Upper lobe of right lung (tissue), 1 donor: ENCODE results near the gene KATNAL1. TPM values are rescaled to one million over a fixed set of nuclear protein-coding genes. Genes with fewer than 3 reads are reported as not detected.
"Not testable (repeated sequence)": the region's sequence is repeated elsewhere in the genome, so short reads cannot be mapped to it uniquely, and the experiment has no call there.

Source experiments
- ATAC-seq: fragments of 200-7000 bp; cut with Tn5 transposase; one replicate; pipeline ENCODE4 v1.9.1; 2020; ENCODE audit warnings: mild to moderate bottlenecking, moderate library complexity
- DNase-seq: peaks from one replicate; pipeline ENCODE4 v3.0.0-alpha.2; 2020
- H3K27ac ChIP-seq: fragments of 200-600 bp; one replicate; pipeline ENCODE4 v1.8.0; 2022
- H3K27me3 ChIP-seq: fragments of 200-600 bp; one replicate; pipeline ENCODE4 v1.8.0; 2022; ENCODE audit warnings: mild to moderate bottlenecking
- H3K36me3 ChIP-seq: fragments of 200-600 bp; one replicate; pipeline ENCODE4 v1.8.0; 2022
- H3K4me1 ChIP-seq: fragments of 200-600 bp; one replicate; pipeline ENCODE4 v1.8.0; 2022
- H3K4me3 ChIP-seq: fragments of 200-600 bp; one replicate; pipeline ENCODE4 v1.8.0; 2022; ENCODE audit warnings: mild to moderate bottlenecking
- H3K9me3 ChIP-seq: fragments of 200-600 bp; one replicate; pipeline ENCODE4 v1.8.0; 2022
- intact Hi-C: fragments of 100-400 bp; cut with DNase I; formaldehyde crosslinking; loops from one replicate; pipeline ENCODE4 v1.11.0; 2022
- total RNA-seq: library from RNA; stranded (reverse); fragmentation: NEBNext Ultra II Directional; extraction: Animal tissue kit (Norgen Biotek cat#: 25700); gene quantifications from one replicate; pipeline ENCODE4 v1.2.1, GENCODE V29; 2021
- TF ChIP-seq, protein P1 (sequence below): fragments of 200-600 bp; IDR thresholded peaks from one replicate; pipeline ENCODE4 v1.8.0; 2022; ENCODE audit warnings: antibody characterized with exemption
- donor health status: DM: no; HTN: yes; CAD: no; lungs with severe emphysema.

The KATNAL1 gene
- total RNA-seq, 1 donor from 2014 or later = 17.5 TPM

DNA sequence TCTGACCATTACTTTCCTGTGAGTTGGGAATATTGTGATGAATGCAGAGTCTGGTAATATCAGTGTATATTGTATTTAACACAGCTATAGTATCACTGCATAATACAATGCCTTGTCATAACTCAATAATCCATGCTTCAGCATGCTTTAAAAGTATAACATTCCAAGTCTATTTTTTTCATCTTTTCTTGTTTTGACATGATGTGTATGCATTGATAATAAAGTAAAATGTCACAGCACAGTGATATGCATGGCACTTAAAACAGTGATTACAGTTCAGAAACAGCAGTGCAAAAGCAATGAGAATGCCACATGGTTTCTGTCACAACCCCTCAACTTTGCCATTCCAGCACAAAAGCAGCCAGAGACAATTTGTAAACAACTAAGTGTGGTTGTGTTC, 17.8 kb downstream of the KATNAL1 start:
- H3K27me3 ChIP-seq = no peaks in the 10 kb centered on the region
- H3K4me1 ChIP-seq = peaks cover 10% of the 10 kb centered on the region
- no peaks in the 10 kb centered on the region for H3K9me3 ChIP-seq
- no peak overlapping the region for H3K4me3 ChIP-seq
- no peaks in the 10 kb centered on the region for H3K36me3 ChIP-seq
- no peak overlapping the region for H3K27ac ChIP-seq
- no peak for DNase-seq
- intact Hi-C loops = no loop called here
- ATAC-seq = no peak
- TF ChIP-seq, protein P1, sequence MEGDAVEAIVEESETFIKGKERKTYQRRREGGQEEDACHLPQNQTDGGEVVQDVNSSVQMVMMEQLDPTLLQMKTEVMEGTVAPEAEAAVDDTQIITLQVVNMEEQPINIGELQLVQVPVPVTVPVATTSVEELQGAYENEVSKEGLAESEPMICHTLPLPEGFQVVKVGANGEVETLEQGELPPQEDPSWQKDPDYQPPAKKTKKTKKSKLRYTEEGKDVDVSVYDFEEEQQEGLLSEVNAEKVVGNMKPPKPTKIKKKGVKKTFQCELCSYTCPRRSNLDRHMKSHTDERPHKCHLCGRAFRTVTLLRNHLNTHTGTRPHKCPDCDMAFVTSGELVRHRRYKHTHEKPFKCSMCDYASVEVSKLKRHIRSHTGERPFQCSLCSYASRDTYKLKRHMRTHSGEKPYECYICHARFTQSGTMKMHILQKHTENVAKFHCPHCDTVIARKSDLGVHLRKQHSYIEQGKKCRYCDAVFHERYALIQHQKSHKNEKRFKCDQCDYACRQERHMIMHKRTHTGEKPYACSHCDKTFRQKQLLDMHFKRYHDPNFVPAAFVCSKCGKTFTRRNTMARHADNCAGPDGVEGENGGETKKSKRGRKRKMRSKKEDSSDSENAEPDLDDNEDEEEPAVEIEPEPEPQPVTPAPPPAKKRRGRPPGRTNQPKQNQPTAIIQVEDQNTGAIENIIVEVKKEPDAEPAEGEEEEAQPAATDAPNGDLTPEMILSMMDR = no peak

DNA sequence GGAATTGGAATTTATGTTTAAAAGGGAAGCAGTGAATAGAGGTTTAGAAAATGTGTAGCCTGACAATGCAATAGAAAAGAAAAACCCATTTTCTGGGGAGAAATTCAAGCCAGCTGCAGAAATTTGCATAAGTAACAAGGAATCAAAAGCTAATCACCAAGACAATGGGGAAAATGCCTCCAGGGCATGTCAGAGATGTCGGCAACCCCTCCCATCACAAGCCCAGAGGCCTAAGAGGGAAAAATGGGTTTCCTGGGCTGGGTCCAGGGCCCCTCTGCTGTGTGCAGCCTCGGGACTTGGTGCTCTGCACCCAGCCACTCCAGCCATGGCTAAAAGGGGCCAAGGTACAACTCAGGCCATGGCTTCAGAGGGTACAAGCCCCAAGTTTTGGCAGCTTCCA, 21.3 kb downstream of the KATNAL1 start:
- H3K27me3 ChIP-seq, H3K9me3 ChIP-seq, ATAC-seq, H3K27ac ChIP-seq, intact Hi-C loops, H3K4me1 ChIP-seq, H3K36me3 ChIP-seq, H3K4me3 ChIP-seq, DNase-seq: not testable (repeated sequence)

DNA sequence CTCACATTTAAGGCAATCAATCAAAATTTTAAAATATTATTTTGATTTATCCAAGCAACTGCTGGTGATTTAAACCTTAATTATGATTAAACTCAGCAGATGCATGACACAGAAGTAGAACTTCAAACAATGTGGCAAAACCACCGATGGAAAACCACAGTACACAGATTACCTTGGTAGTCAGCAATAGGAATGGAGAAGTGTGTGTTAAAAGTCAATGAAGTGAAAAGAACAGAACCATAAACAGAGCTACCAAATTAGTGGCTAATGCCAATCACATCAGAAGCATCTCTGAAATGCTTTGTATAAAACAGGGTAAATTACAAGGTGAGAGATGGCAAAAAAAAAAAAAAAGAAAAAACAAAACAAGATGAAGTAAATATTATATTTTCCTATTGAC, 31.2 kb downstream of the KATNAL1 start:
- Histone ChIP-seq H3K27ac (no peak overlapping the region), H3K27me3 (no peaks in the 10 kb centered on the region), H3K36me3 (no peaks in the 10 kb centered on the region), H3K9me3 (no peaks in the 10 kb centered on the region), H3K4me1 (no peaks in the 10 kb centered on the region), H3K4me3 (no peak overlapping the region)
- TF ChIP-seq, protein P1 = no peak
- intact Hi-C loops = no loop called here
- no peak for DNase-seq
- no peak for ATAC-seq

DNA sequence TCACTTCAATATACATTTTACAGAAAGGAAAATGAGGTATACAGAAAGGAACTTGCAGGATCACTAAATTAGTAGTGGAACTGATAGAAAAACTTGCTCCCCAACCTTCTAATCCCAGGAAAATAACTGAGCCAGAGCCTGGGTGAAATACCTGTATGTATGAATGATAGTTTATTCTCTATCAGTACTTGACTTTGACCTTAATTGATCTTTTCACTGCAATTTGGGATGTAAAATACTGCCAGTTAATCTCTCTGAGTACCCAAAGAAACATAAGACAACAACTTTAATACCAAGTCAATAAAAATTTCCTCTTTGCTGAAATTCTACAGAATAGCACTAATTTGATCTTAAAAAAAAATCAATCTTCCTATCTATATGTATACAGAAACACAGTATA, 33.3 kb downstream of the KATNAL1 start:
- H3K4me1 ChIP-seq = no peaks in the 10 kb centered on the region
- TF ChIP-seq, protein P1 = no peak
- no peak overlapping the region for H3K4me3 ChIP-seq
- DNase-seq (no peak), ATAC-seq (no peak)
- intact Hi-C loops = no loop called here
- no peaks in the 10 kb centered on the region for H3K36me3 ChIP-seq
- no peak overlapping the region for H3K27ac ChIP-seq
- H3K9me3 ChIP-seq = no peaks in the 10 kb centered on the region
- H3K27me3 ChIP-seq = no peaks in the 10 kb centered on the region

DNA sequence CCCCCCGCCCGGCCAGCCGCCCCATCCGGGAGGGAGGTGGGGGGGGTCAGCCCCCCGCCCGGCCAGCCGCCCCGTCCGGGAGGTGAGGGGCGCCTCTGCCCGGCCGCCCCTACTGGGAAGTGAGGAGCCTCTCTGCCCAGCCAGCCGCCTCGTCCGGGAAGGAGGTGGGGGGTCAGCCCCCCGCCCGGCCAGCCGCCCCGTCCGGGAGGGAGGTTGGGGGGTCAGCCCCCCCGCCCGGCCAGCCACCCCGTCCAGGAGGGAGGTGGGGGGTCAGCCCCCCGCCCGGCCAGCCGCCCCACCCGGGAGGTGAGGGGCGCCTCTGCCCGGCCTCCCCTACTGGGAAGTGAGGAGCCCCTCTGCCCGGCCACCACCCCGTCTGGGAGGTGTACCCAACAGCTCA, 37.3 kb downstream of the KATNAL1 start:
- DNase-seq = not testable (repeated sequence)

DNA sequence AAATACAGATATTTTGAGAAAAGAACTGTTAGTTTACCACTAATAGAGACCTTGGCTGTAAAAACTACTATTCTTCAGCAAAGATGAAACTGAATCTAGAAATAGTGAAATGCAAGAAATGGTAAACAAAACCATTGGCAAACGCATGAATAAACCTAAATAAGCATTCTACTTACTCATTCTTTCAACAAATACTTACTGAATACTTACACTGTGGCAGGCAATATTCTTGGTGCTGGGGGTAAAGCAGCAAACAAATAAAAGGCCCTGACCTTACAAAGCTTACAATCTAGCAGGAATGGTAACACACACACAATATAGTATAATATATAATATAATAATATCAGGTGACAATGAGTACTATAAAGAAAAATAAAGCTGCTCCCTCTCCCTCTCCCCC, 38.7 kb downstream of the KATNAL1 start:
- intact Hi-C loops = no loop called here
- DNase-seq (no peak), ATAC-seq (no peak)
- TF ChIP-seq, protein P1 = no peak
- no peak overlapping the region for H3K4me3 ChIP-seq
- H3K27ac ChIP-seq = no peak overlapping the region
- no peaks in the 10 kb centered on the region for H3K27me3 ChIP-seq
- H3K36me3 ChIP-seq = no peaks in the 10 kb centered on the region
- no peaks in the 10 kb centered on the region for H3K4me1 ChIP-seq
- H3K9me3 ChIP-seq = no peaks in the 10 kb centered on the region

More for the DNA sequence above, 37.3 kb downstream of the KATNAL1 start:
- ATAC-seq, H3K27me3 ChIP-seq, H3K4me1 ChIP-seq, intact Hi-C loops, H3K9me3 ChIP-seq, H3K4me3 ChIP-seq, H3K36me3 ChIP-seq, H3K27ac ChIP-seq: not testable (repeated sequence)

DNA sequence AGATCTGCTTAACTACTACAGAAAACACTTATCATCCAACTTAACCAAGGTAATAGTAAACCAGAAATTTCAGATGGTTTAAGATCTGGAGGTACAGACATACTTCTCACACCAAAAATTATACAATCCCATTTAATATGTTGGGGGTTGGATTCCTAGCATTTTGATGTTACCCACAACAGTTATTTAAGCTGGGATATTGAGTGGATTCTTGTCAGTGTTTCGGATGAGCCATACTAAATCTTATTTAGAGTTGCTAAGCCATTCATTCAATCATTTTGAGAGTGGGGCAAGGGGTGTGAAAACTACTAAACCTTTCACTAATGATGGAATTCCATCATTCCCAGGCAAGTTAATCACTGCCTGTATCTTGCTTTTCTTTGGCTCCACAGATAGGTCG, 40.6 kb downstream of the KATNAL1 start:
- TF ChIP-seq, protein P1 = no peak
- intact Hi-C loops = no loop called here

DNA sequence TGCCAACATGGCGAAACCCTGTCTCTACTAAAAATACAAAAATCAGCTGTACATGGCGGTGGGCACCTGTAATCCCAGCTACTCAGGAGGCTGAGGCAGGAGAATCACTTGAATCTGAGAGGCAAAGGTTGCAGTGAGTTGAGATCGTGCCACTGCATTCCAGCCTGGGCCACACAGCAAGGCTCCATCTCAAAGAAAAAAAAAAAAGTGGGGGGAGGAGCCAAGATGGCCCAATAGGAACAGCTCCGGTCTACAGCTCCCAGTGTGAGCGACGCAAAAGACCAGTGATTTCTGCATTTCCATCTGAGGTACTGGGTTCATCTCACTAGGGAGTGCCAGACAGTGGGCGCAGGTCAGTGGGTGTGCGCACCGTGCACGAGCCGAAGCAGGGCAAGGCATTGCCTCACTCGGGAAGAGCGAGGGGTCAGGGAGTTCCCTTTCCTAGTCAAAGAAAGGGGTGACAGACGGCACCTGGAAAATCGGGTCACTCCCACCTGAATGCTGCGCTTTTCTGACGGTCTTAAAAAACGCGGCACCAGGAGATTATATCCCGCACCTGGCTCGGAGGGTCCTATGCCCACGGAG, 48.1 kb downstream of the KATNAL1 start:
- intact Hi-C loops, H3K27ac ChIP-seq, H3K4me1 ChIP-seq, H3K4me3 ChIP-seq, H3K9me3 ChIP-seq, ATAC-seq, DNase-seq, H3K36me3 ChIP-seq, H3K27me3 ChIP-seq: not testable (repeated sequence)

More for the DNA sequence above, 40.6 kb downstream of the KATNAL1 start:
- no peak for ATAC-seq
- no peaks in the 10 kb centered on the region for H3K4me1 ChIP-seq
- no peaks in the 10 kb centered on the region for H3K27me3 ChIP-seq
- no peak for DNase-seq
- no peak overlapping the region for H3K4me3 ChIP-seq
- H3K36me3 ChIP-seq = no peaks in the 10 kb centered on the region
- H3K9me3 ChIP-seq = no peaks in the 10 kb centered on the region
- no peak overlapping the region for H3K27ac ChIP-seq
